Hematopoietic multipotent progenitor cell treated with erythropoietin and hydrocortisone succinate and interleukin-3 and kit ligand, for 4 days (in vitro differentiated cells): ENCODE measurements around the gene RPL3.
"Not testable (repeated sequence)": the region's sequence is repeated elsewhere in the genome, so short reads cannot be mapped to it uniquely, and the experiment has no call there.

Experiments
- DNase-seq: peaks from one replicate; pipeline ENCODE4 v3.0.0-alpha.2; 2015

Gene RPL3

DNA sequence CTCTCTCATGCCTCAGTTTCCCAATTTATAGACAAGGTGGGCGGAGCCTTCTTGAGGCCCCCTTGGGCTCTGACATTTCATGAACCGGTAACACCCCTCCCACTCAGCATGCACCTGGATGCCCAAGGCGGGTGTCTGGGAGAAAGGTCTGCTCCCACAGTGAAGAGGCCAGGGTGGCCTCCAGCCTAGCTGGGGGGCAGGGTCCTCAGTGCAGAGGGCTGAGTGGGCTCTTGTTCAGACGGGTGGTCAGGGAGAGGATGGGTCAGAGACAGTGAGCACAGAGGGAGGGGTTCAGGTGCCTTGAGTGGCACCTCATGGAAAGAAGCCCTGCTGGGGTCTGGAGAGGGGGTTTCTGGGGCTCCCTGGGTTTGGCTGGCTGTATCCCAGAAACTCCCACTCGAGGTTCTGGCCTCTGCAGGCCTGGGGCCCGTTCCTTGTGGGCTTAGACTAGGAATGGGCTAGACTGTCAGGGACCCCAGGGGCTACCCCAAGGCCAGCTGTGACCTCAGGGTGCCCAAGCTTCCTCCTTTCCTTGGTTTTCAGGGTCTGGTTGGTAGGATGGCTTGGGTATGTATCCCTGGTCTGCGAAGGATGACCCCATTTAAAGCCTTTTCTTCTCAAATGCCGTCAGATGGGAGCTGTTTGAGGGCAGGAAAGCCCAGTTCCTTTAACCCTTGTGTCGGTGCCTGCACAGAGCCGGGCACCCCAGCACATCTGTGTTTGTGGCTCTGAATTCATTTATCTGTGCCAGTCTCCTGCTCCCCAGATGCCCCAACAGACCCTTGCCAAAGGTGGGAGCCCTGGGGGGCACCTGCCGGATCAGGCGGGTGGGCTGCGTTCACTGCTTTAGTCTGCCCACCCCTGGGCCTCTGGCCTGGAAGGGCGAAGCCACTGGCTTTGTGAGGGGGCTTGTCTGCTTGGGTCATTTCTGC is 31.6 kb upstream of the RPL3 start:
- peak; percentile 30 for DNase-seq

DNA sequence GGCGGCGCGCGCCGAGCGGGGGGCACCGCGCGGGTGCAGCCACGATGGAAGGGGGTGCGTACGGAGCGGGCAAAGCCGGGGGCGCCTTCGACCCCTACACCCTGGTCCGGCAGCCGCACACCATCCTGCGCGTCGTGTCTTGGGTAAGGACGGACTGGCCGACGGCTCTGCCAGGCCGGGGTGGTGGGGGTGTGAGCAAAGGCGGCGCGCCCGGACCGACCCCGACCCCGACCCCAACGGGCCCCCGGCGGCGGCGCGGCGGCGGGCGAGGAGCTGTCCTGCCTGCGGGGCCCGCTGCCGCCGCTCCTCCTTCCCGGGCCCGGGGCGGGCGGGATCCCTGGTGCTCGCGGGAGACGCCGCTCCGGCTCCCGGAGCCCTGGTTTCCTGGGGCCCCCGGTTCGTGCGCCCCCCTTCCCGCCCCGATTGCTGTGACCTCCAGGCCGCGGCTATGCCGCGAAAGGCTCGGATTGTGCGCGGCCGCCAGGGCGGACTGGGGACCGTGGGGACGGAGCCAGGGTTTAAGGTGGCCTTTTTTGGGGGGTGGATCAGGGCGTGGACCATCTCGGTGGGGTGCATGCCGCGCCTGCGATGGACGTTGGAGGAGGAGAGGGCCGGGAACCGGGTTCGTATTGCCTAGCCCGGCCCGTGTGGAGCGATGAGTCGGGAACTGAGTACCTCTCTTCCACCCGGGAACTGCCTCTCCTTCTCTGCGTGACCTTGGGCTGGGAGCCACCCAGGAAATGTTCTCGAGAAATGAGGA is 30.7 kb upstream of the RPL3 start, which contains the start of gene SYNGR1:
TSS of gene SYNGR1 (plus strand) at position 25 of the 760 bp plus-strand sequence. CDS start at position 45, 20 bp downstream.
- DNase-seq: peak; percentile 45

DNA sequence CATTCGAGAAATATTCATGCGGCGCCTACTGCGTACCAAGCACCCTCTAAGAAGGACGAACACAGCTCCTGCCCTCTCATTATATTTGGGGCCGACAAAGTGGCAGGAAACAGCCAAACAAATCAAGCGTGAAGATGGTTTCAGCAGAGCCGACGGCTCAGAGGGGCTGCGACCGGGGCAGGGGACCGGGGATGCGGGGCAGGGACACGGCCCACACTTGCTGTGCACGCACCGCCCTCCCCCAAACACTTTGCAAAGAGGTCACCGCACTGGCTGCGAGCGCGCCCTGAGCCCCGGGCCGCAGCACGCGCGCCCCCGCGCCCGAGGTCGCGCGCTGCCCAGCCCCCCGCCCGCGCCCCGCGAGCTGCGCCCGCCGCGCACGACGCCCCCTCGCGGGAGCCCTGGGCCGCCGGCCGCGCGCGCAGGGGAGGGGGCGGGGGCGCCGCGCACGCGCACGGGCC is 30.1 kb upstream of the RPL3 start:
- DNase-seq: peak; percentile 72

DNA sequence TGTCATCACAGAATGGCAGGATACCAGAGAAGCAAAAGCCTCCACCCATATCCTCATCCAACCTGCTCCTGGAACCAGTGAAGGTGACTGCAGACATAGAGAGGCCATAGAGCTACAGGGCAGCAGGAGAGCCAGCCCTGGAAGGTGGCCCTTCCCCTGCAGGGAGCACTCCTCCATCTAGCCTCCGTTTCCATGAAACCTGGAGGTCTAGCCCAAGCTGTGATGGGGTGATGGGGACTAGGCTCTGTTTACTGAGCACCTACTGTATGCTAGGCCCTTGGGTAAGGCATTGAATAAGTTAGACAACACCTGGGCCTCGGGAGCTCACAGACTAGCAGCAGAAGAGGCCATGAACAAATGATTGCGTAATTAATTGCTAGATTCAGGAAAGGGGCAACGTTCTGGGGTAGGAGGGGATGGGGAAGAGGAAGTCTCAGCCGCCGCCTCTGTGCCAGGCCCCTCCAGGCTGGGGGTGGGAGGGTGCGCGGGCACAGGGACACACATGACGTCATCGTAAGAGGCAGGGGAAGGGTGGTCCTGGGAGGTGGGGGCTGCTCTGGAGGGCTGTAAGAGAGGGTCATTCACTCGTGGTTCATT is 29.6 kb upstream of the RPL3 start:
- DNase-seq: peak; percentile 78

DNA sequence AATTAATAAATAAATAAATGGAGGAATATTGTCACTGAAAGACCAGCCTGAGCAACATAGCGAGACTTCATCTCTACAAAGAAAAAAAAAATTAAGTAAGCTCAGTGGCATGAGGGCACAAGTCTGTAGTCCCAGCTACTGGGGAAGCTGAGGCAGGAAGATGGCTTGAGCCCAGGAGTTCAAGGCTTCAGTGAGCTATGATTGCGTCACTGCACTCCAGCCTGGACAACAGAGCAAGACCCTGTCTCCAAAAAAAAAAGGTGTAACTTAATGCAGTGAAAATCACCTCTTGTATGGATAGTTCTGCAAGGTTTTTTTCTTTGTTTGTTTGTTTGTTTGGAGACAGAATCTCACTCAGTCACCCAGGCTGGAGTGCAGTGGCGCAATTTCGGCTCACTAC is 25.8 kb upstream of the RPL3 start:
- DNase-seq: no peak

DNA sequence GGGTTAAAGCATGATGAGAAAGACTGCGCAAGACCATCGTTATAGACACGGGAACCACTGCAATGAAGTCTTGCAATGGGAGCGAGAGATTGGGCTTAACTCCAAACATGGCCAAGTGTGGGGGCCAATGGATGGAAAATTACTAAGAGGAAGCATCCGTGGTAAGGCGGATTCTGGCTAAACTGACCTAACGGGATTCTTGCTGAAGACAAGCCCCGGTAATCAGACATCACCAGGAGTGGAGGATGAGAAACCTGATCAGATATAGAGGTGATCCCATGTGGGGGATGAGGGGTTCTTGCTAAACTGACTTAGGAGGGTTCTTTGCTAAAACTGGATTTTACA is 24.6 kb upstream of the RPL3 start:
- DNase-seq: no peak

DNA sequence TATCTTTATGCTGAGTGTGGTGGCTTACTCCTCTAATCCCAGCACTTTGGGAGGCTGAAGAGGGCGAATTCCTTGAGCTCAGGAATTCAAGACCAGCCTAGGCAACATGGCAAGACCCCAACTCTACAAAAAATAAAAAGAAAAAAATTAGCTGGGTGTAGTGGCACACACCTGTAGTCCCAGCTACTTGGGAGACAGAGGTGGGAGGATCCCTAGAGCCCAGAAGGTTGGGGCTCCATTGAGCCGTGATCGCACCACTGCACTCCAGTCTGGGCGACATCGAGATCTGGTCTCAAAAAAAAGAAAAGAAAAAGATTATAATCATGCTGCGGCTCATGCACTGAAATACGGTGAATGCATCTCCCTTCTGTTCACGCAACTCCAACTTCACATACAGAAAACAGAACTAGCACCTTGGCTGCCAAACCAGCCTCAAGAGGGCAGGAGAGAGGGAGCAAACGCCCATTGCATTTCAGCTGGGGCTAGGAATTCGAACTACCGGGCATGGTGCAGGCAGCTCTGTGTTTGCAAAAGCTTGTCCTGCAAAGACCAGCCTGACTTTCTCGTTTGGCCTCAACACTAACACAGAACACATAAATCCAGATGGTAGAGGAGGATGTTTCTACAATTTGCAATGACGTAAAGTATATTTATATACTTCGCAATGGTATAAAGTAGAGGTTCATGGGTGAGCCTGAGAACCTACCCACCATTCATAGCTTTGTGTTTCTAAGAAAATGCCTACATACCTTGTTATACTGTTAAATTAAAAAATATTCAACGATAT is 24.0 kb upstream of the RPL3 start:
- DNase-seq: peak; percentile 91

DNA sequence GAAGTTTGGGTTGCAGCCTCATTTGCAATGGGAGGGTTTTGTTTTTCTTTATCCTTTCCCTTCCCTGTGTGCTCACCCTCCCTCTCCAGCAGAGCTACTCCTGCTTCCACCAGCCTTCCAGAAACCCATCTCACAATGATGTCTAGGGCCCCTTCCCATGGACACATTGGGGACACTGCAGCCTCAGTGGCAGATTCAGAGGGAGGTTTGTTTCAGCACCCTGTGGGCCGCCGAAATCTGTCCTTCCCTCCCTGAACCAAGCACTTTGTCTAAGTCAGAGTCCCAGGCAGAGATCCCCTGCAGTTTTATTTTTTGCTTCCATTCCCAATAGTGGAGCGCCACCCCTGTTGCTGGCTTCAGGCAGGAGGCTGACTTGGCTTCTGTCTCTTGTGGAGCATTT is 21.8 kb upstream of the RPL3 start:
- no peak for DNase-seq

DNA sequence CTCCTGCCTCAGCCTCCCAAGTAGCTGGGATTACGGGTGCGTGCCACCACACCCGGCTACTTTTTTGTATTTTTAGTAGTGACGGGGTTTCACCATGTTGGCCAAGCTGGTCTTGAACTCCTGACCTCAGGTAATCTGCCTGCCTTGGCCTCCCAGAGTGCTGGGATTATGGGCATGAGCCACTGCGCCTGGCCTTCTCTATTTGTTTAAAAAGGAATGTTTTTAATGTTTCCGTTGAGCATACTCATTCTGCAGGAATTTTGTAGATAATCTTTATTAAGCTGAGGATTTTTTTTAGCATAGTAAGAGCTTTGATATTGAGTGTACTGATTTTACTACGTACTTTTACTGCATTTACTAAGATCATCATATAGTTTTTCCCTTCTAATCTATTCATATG is 20.4 kb upstream of the RPL3 start:
- not testable (repeated sequence) for DNase-seq

DNA sequence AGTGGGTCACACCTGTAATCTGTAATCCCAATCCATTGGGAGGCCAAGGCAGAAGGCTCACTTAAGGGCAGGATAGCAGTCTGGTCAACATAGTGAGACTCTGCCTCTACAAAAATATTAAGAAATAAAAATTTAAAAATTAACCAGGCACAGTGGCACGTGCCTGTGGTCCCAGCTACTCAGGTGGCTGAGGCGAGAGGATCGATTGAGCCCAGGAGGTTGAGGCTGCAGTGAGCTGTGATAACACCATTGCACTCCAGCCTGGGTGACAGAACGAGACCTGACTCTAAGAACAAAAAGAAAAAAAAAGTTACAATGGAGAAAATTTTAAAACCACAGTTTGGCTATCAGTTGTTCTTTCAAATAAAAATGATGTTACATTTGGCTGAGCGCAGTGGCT is 17.0 kb upstream of the RPL3 start:
- no peak for DNase-seq

DNA sequence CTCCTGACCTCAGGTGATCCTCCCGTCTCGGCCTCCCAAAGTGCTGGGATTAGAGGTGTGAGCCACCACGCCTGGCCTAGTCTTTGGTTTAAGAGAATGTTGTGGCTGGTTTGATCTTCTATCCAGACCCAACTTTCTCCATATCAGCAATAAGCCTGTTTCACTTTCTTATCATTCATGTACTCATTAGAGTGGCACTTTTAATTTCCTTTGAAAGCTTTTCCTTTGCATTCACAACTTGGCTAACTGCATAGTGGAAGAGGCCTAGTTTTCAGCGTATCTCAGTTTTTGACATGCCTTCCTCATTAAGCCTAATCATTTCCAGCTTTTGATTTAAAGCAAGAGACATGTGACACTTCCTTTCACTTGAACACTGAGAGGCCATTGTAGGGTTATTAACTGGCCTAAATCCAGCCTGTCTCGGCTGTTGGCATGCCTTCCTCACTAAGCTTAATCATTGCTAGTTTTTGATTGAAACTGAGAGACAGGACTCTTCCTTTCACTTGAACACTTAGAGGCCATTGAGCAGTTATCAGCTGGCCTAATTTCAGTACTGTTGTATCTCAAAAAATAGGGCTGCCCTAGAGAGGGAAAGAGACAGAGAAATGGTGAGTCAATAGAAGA is 13.1 kb upstream of the RPL3 start:
- no peak for DNase-seq

DNA sequence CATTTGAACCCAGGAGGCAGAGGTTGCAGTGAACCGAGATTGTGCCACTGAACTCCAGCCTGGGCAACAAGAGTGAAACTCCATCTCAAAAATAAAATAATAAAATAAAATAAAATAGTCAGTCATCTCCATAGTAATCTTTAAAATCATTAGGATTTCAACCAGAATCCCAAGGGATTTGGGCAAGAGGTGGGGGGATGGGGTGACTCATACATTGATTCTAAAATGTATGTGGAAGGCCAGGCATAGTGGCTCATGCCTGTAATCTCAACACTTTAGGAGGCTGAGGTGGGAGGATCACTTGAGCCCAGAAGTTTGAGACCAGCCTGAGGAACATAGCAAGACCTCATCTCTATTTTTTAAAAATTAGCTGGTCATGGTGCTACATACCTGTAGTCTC is 11.1 kb upstream of the RPL3 start:
- not testable (repeated sequence) for DNase-seq

DNA sequence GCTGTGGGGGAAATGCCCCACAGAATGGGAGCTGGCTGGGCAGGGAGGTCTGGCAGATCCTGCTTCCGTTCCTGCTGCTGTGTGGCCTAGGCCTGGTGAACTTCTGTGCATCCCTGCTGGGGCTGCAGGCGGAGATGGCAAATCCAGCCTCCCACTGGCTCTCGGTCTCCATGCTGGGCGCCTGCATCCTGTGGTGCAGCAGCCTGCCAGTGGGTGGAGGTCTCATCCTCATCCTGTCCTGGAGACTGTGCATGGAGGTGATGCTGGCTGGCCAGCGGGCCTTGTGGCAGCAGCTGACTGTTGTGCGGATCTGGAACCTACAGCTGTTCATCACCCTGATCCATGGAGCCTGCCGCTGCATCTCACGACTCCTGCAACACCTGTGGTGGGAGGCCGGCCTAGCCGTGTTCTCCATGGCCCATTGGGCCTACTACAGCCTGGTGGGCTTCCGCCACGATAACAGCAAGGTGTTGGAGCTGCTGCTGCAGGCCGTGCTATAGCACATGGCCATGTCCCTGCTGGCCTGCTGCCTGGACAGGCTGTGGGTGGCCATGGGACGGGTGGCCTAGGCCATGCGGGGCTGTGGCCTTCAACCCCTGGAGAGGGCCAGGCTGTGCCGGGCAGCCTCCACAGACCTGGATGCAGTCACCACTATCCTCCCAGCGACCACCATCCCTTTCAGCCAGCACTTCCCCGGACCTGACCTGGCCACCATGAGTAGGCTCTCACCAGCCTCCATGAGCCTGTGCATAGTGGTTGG is 8.8 kb upstream of the RPL3 start:
- no peak for DNase-seq

DNA sequence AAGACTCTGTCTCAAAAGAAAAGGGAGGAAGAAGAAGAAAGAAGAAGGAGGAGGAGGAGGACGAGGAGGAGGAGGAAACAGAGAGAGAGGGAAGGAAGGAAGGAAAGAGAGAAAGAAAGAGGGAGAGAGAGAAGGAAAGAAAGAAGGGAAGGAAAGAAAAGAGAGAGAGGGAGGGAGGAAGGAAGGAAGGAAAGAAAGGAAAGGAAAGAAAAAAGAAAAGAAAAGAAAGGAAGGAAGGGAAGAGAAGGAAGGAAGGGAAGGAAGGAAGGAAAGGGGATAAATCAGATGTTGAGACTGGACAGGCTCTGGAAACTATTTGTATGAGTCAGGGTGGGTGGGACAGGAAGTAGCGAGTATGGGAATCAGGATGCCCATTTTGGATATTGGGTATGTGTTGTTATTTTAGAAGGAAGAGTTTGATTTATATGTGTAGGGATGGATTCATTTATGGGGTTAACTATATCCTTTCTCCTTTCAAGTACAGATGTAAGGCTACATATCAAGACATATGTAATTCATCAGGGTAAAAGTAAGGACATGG is 6.0 kb upstream of the RPL3 start:
- no peak for DNase-seq

DNA sequence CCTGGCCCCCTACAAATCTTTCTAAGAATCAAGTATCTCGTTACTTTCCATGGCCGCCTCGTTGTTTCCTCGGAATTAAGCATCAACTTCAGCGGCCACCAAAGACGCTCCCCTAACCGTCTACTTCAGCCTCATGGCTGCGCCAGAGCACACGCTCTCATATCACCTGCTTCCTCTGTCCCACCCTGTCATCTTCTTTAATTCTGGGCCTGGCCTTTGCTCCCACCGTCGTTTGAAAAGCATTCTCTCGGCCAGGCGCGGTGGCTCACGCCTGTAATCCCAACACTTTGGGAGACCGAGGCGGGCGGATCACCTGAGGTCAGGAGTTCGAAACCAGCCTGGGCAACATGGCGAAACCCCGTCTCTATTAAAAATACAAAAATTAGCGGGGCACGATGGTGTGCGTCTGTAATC is 1.2 kb upstream of the RPL3 start:
- not testable (repeated sequence) for DNase-seq

DNA sequence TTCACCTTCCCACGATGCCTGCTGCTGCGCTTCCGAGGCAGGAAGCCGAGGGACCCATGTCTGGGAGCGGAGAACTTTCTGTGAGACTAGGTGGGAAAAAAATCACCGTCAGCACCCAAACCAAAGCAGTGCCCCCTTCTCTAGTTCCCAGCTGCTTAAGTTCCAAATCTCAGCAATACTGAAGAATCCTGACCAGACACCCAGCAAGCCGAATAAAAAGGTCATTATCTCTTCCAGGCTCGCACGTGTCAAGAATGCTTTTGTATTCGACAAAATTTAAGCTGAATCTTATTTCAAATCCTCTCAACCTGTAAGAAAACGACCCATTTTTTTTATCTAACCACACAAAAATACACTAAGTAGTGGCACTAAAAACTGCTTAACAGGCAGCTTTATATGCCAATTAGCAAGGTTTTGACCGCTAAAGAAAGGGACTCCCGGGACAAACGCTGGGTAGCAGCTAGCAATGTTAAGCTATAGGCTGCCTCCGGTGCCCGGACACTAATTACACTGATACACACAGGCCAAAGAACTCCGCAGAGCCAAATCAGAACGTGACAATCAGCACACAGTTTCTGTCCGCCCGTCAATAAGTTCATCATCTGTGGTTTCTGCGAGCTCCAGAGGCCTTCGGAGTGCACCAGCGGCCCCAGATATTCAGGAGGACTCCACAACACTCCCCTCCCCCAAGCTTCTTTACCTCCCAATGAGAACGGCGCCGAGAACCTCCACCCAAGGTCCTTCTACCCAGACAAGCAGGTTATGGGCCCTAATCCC is 728 bp downstream of the RPL3 start:
- DNase-seq: peak; percentile 72

DNA sequence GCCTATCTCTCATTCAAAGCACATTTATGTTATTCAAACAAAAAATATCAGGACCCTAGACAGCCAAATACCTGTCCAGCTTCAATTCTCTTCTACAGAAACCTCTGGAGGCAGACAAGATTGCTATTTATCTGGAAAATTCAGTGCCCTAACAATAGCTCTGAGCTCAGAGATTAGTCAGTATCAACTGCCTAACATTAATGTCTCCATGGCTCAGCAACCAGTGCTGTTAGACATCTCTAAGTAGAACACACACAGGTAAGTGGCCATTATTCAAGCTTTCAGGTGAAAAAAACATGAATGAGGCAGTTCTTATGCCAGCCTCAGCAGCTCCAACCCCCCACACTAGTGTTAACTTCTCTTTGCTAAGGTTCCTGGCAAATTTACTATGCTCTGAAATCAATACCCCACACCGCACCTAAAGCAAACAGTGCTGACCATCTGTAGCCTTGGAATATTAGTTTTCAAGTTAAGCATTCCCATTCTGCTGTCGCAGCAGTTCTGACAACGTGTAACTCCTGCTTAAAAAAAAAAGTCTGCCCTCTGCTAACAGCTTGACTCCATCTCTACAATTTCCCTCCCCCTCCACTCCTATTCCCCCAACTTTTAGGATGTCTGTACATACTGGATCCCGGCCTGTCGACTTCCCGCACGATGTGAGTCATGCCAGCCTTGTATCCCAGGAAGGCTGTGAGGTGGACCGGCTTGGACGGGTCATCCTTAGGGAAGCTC is 1.5 kb downstream of the RPL3 start:
- no peak for DNase-seq

DNA sequence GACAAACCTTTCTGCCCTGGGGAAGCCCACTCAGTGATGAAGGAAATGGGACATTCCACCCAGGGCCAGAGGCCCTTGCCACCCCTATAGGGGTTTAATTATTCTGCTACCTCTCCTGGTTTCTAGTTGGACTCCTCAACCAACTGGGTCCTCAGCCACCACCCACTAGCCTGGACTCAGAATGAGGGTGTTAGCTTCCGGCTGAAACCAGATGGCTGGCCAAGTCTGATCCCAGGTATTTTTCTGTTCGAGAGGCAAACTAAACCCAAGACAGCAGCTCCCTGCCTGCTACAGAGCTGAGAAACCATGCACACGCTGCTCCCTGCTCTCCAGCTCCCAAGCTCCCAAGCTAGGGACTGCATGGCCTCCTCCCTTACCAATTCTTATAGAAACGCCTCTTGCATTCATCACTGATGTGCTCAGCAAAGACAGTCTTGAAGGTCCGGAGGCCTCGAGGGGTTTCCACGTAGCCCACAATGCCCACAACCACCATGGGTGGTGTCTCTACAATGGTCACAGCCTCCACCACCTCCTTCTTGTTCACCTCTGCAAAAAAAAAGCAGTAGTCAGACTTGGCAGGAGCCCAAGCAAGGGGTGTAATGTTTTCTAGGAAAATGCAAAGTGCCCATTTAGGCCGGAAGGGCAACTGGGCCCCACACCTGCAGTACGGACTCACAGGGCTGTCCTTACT is 2.2 kb downstream of the RPL3 start:
- DNase-seq: peak; percentile 61
